HepG2 (cell line): Measurements from ENCODE around the gene GLB1L. TPM values are rescaled to one million over a fixed set of nuclear protein-coding genes. Genes with fewer than 3 reads are reported as not detected.
A peak's percentile ranks its signal among the peaks of the same experiment; 100 is the strongest.

ENCODE experiments used
- AKNA ChIP-seq: sonication (generic); formaldehyde crosslinking; IDR thresholded peaks from 2 replicates; pipeline ENCODE4 v1.4.0; 2020; ENCODE audit warnings: missing genetic modification reagents, borderline replicate concordance
- ARID5B ChIP-seq: IDR thresholded peaks from 2 replicates; pipeline ENCODE4 v1.4.0; 2020; ENCODE audit warnings: mild to moderate bottlenecking, missing genetic modification reagents
- ARNTL ChIP-seq: sonication (generic); formaldehyde crosslinking; IDR thresholded peaks from 2 replicates; pipeline ENCODE4 v1.4.0; 2020; ENCODE audit warnings: mild to moderate bottlenecking, missing genetic modification reagents
- IKZF4 ChIP-seq: sonication (generic); formaldehyde crosslinking; IDR thresholded peaks from 2 replicates; pipeline ENCODE4 v1.5.1; 2020; ENCODE audit warnings: borderline replicate concordance, mild to moderate bottlenecking, low read depth, missing genetic modification reagents; ENCODE audit errors: not compliant biosample characterization
- JUN ChIP-seq: sonication (generic); formaldehyde crosslinking; IDR thresholded peaks from 2 replicates; pipeline ENCODE4 v1.4.0; 2020; ENCODE audit warnings: mild to moderate bottlenecking, missing genetic modification reagents
- NR2F1 ChIP-seq, 2 experiments: fragments of 450-650 bp in 1 of 2; formaldehyde crosslinking in 1 of 2; IDR thresholded peaks; 2 replicates each; pipeline versions ENCODE4 v1.5.0 to v1.6.1; 2016 to 2020; ENCODE audit warnings: mild to moderate bottlenecking in 1 of 2, missing compliant biosample characterization in 1 of 2, missing genetic modification reagents in 1 of 2, moderate library complexity in 1 of 2
- NRL ChIP-seq: sonication (generic); formaldehyde crosslinking; IDR thresholded peaks from 2 replicates; pipeline ENCODE4 v1.5.0; 2020; ENCODE audit warnings: missing genetic modification reagents, mild to moderate bottlenecking, moderate library complexity, borderline replicate concordance
- RXRB ChIP-seq: IDR thresholded peaks from 2 replicates; pipeline ENCODE4 v1.6.1; 2016; ENCODE audit warnings: borderline replicate concordance, missing genetic modification reagents, missing compliant biosample characterization
- SMAD9 ChIP-seq: sonication (generic); formaldehyde crosslinking; IDR thresholded peaks from 2 replicates; pipeline ENCODE4 v1.5.1; 2020; ENCODE audit warnings: mild to moderate bottlenecking, missing genetic modification reagents
- SNAPC2 ChIP-seq: sonication (generic); formaldehyde crosslinking; IDR thresholded peaks from 2 replicates; pipeline ENCODE4 v1.8.1; 2022; ENCODE audit warnings: mild to moderate bottlenecking, missing genetic modification reagents
- TAF15 ChIP-seq: fragments of 200-400 bp; formaldehyde crosslinking; IDR thresholded peaks from one replicate; pipeline ENCODE4 v1.6.1; 2018; ENCODE audit warnings: mild to moderate bottlenecking, low read depth, low read length; ENCODE audit not compliant: poor library complexity, severe bottlenecking
- TBP ChIP-seq: sonication (generic); formaldehyde crosslinking; IDR thresholded peaks from 2 replicates; pipeline ENCODE4 v1.5.0; 2020; ENCODE audit warnings: missing genetic modification reagents
- TCF7 ChIP-seq: sonication (generic); IDR thresholded peaks from 2 replicates; pipeline ENCODE4 v1.6.1; 2016; ENCODE audit warnings: antibody characterized with exemption, low read depth
- TRAFD1 ChIP-seq: sonication (generic); formaldehyde crosslinking; IDR thresholded peaks from 2 replicates; pipeline ENCODE4 v1.5.1; 2020; ENCODE audit warnings: missing genetic modification reagents, mild to moderate bottlenecking, borderline replicate concordance
- ZNF234 ChIP-seq: sonication (generic); formaldehyde crosslinking; conservative IDR thresholded peaks from 2 replicates; pipeline ENCODE4 v1.5.1; 2020; ENCODE audit warnings: mild to moderate bottlenecking, missing genetic modification reagents
- ZNF460 ChIP-seq: sonication (generic); formaldehyde crosslinking; IDR thresholded peaks from 2 replicates; pipeline ENCODE4 v1.5.1; 2020; ENCODE audit warnings: missing genetic modification reagents, mild to moderate bottlenecking, borderline replicate concordance
- ZNF580 ChIP-seq: IDR thresholded peaks from 2 replicates; pipeline ENCODE4 v1.6.1; 2016; ENCODE audit warnings: low read depth, borderline replicate concordance
- polyA plus RNA-seq, 8 experiments: library from polyadenylated mRNA; depleted of rRNA in 3 of 8; stranded (reverse) in 7 of 8; unstranded in 1 of 8; fragments of >200 nt; fragmentation: Illumina TruSeq in 4 of 8; extraction: Trizol in 4 of 8; gene quantifications; 2 replicates each; pipeline versions ENCODE4 v1.2.1 to v1.2.3, GENCODE V29; 2011 to 2016; ENCODE audit warnings: low read depth in 4 of 8, missing spikeins in 1 of 8, mixed read lengths in 1 of 8; ENCODE audit not compliant: insufficient read depth in 1 of 8
- total RNA-seq, 5 experiments: library from RNA; depleted of rRNA; stranded (reverse); fragments of >200 nt; fragmentation: Illumina TruSeq; extraction: Trizol; gene quantifications; 2 replicates each; pipeline ENCODE4 v1.2.3, GENCODE V29; 2016; ENCODE audit warnings: low read depth in 1 of 5

Gene GLB1L
- total and polyA plus RNA-seq, 2 of the 13 experiments (the other 11 are each of a cell fraction or from before 2014, with no cell fraction given): 6.8 to 7.3 TPM

GRCh38 chr2:219245148-219245898 is at the start of gene GLB1L, which contains the start of gene STK16 (continued):
- TF ChIP-seq ARID5B (peak; percentile 74), SMAD9 (CRISPR knock-in tag) (0 out of 2 replicates have a peak, but pooled peaks have one; percentile 63), ZNF460 (CRISPR knock-in tag) (no peak; the same call in 1 of the 2 replicates), TCF7 (no peak), RXRB (peak; percentile 86), AKNA (no peak), ZNF580 (CRISPR knock-in tag) (peak; percentile 68; the same call in 1 of the 2 replicates), ARNTL (no peak), NRL (CRISPR knock-in tag) (peak; percentile 97), IKZF4 (peak; percentile 94), NR2F1 (CRISPR knock-in tag; IDR thresholded peaks at IDR 0.05) (no peak), ZNF234 (0 out of 2 replicates have a peak, but pooled peaks have one; percentile 71), JUN (CRISPR knock-in tag) (no peak; the same call in 1 of the 2 replicates), TAF15 (peak; percentile 79), TBP (no peak), SNAPC2 (CRISPR knock-in tag) (no peak), TRAFD1 (0 out of 2 replicates have a peak, but pooled peaks have one; percentile 35)
